ENCODE results near the gene GDI2. TPM values are rescaled to one million over a fixed set of nuclear protein-coding genes. Genes with fewer than 3 reads are reported as not detected.
"Not testable (repeated sequence)": the region's sequence is repeated elsewhere in the genome, so short reads cannot be mapped to it uniquely, and the experiment has no call there.

The GDI2 gene
- total RNA-seq, 1 donor from 2014 or later, result 174 TPM

DNA sequence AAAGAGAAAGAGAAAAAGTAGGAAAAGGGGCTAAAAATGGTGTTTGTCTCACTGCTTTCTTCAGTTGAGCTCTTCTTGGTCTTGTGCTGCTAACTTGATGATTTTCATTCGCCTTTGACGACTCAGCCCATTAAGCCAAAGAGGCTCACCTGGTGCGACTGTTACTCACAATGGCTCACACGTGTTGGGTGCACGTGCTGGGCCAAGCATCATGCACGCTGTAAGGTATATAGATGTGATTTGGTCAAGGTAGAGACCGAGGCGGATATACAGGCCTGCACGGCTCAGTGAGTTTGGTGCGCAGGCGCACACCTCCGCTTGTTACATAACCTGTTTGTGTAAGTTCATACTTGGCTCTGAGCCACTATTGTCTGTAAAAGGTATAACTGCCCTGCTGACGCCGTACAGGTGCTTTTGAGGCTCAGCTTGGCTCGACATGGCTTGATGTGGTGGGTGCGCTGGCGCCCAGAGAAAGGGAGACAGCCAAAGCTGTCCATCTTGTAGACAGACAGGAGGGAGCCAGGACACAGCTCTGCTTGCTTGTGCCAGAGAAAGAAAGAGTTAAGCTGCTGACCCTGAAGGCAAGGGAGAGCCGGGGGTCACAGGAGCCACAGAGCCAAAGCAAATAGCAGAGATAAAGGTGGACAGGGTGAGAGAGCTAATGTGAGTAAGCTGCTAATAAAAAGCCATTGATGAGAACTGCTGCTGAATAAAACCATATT, 42.9 kb upstream of the GDI2 start:
- DNase-seq (no peak), ATAC-seq (no peak)
- Histone ChIP-seq H3K9me3 (no peaks in the 10 kb centered on the region), H3K27me3 (no peaks in the 10 kb centered on the region), H3K27ac (no peak overlapping the region), H3K4me3 (no peak overlapping the region), H3K4me1 (no peaks in the 10 kb centered on the region), H3K36me3 (no peaks in the 10 kb centered on the region)
- TF ChIP-seq, protein P1, sequence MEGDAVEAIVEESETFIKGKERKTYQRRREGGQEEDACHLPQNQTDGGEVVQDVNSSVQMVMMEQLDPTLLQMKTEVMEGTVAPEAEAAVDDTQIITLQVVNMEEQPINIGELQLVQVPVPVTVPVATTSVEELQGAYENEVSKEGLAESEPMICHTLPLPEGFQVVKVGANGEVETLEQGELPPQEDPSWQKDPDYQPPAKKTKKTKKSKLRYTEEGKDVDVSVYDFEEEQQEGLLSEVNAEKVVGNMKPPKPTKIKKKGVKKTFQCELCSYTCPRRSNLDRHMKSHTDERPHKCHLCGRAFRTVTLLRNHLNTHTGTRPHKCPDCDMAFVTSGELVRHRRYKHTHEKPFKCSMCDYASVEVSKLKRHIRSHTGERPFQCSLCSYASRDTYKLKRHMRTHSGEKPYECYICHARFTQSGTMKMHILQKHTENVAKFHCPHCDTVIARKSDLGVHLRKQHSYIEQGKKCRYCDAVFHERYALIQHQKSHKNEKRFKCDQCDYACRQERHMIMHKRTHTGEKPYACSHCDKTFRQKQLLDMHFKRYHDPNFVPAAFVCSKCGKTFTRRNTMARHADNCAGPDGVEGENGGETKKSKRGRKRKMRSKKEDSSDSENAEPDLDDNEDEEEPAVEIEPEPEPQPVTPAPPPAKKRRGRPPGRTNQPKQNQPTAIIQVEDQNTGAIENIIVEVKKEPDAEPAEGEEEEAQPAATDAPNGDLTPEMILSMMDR (IDR thresholded peaks at IDR 0.05), result no peak
- intact Hi-C loops (cut with DNase I), result no loop called here

DNA sequence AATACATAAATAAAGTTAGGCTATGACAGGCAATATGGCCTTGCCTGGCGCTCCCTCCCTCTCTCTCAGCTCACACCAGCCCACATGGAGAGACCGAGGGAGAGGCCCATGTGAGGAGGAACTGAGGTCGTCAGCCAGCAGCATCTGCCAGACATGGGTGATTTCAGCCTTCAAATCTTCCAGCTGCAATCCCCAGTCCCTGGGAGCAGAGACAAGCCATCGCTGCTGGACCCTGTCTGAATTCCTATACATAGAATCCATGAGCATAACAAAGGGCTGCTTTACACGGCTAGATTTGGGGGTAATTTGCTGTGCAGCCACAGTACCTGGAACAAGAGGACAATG, 40.9 kb upstream of the GDI2 start:
- ATAC-seq (no peak), DNase-seq (no peak)
- no peaks in the 10 kb centered on the region for H3K36me3 ChIP-seq
- H3K4me1 ChIP-seq, result no peaks in the 10 kb centered on the region
- intact Hi-C loops (cut with DNase I), result no loop called here
- TF ChIP-seq, protein P1 (IDR thresholded peaks at IDR 0.05), result no peak
- no peak overlapping the region for H3K27ac ChIP-seq
- no peaks in the 10 kb centered on the region for H3K9me3 ChIP-seq
- no peak overlapping the region for H3K4me3 ChIP-seq
- no peaks in the 10 kb centered on the region for H3K27me3 ChIP-seq

DNA sequence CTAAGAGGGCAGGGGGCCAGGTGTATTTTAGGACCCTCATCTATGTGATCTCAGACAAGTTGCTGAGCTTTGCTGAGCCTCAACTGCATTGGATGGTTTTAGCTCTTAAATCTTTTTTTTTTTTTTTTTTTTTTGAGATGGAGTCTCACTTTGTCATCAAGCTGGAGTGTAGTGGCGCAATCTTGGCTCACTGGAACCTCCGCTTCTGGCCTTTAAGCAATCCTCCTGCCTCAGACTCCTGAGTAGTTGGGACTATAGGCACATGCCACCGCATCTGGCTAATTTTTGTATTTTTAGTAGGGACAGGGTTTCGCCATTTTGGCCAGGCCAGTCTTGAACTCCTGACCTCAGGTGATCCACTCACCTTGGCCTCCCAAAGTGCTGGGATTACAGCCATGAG, 33.4 kb upstream of the GDI2 start:
- intact Hi-C loops (cut with DNase I); H3K4me1 ChIP-seq; H3K9me3 ChIP-seq; H3K27ac ChIP-seq; H3K4me3 ChIP-seq; ATAC-seq; H3K27me3 ChIP-seq; DNase-seq; H3K36me3 ChIP-seq: not testable (repeated sequence)

DNA sequence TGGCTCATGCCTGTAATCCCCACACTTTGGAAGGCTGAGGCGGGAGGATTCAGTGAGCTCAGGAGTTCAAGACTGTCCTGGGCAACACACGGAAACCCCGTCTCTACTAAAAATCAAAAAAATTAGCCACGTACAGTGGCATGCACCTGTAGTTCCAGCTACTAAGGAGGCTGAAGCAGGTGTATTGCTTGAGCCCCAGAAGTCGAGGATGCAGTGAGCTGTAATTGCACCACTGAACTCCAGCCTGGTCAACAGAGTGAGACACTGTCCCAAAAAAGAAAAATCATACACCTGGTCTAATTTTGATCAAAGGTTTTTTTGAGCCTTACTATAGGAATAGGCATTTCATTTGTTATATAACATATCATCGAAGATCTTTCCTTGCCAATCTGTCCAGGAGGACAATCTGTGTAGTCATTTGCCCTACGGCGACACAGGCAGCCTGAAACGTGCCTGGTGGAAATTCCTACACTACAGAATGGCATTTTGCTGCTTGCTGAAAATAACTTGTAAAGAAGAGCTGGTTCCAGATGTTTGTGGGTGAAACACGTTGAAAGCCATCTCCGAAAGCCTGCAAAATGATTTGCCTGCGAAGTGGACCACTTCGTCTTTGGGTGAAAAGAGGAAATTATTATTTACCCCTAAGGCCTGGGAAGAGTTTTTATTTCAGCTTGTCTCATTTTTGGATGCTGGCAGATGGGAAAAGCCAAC, 31.3 kb upstream of the GDI2 start:
- no peaks in the 10 kb centered on the region for H3K27me3 ChIP-seq
- intact Hi-C loops (cut with DNase I), result no loop called here
- no peak overlapping the region for H3K4me3 ChIP-seq
- H3K4me1 ChIP-seq, result no peaks in the 10 kb centered on the region
- DNase-seq (no peak), ATAC-seq (no peak)
- H3K36me3 ChIP-seq, result no peaks in the 10 kb centered on the region
- no peak overlapping the region for H3K27ac ChIP-seq
- TF ChIP-seq, protein P1 (IDR thresholded peaks at IDR 0.05), result no peak
- H3K9me3 ChIP-seq, result no peaks in the 10 kb centered on the region

DNA sequence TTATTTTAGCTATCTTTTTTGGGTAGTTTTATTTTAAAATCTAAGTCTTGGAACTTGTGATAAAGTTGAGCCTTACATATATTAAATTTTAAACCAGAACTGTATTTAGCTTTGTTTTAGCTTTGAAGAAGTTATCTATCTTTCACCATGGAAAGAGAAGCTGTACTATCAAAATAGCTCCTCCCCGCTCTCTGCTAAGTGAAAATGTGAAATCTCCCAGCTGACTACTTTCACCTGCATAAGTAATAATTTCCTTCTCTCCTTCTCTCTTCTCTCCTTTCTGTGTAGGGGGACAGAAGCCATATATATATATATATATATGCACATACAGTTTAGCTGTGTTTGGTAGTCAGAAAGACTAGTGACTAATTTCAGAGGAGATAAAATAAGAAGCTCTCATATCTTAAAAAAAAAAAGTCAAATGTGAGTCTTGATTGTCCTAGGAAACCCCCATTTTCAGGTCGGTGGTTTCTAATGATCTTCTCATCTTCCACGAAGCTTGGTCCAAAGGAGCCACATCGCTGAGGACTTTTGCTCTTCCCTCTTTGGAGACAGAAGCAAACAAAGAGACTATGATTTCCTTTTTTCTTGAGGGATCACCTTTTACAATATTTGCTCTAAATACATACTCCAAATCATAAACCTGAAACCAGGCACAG, 30.6 kb upstream of the GDI2 start:
- TF ChIP-seq, protein P1 (IDR thresholded peaks at IDR 0.05), result no peak
- intact Hi-C loops (cut with DNase I), result no loop called here
- no peaks in the 10 kb centered on the region for H3K4me1 ChIP-seq
- no peaks in the 10 kb centered on the region for H3K36me3 ChIP-seq
- no peaks in the 10 kb centered on the region for H3K27me3 ChIP-seq
- DNase-seq (no peak), ATAC-seq (no peak)
- no peak overlapping the region for H3K4me3 ChIP-seq
- H3K27ac ChIP-seq, result no peak overlapping the region
- H3K9me3 ChIP-seq, result no peaks in the 10 kb centered on the region

GRCh38 chr10:5841965-5842364, 28.7 kb upstream of the GDI2 start:
- Histone ChIP-seq H3K27me3 (no peaks in the 10 kb centered on the region), H3K27ac (no peak overlapping the region), H3K4me1 (no peaks in the 10 kb centered on the region), H3K9me3 (no peaks in the 10 kb centered on the region), H3K36me3 (no peaks in the 10 kb centered on the region), H3K4me3 (no peak overlapping the region)
- intact Hi-C loops (cut with DNase I), result no loop called here
- no peak for ATAC-seq
- TF ChIP-seq, protein P1 (IDR thresholded peaks at IDR 0.05), result no peak
- DNase-seq, result no peak

Data from upper lobe of right lung (tissue), 1 donor.